GM12878 (cell line): ENCODE results near the gene ANO5. TPM values are rescaled to one million over a fixed set of nuclear protein-coding genes. Genes with fewer than 3 reads are reported as not detected.

Experiments used
- ATAC-seq: fragments of 200-7000 bp; cut with Tn5 transposase; 3 replicates; pipeline ENCODE4 v1.9.1; 2020; ENCODE audit warnings: mild to moderate bottlenecking, moderate library complexity
- BruUV-seq: library from RNA; stranded (reverse); fragments of 400-500 nt; replicated peaks from 2 replicates; lab custom pipeline; 2021; lab: Mats Ljungman, UMichigan
- CTCF ChIA-PET: fragments of 300-600 bp; sonication (Branson Sonifier 250); formaldehyde crosslinking; extraction: SDS; loops from one replicate; lab custom pipeline; 2021; ENCODE audit warnings: inconsistent platforms; lab: Yijun Ruan, JAX
- POLR2A ChIA-PET: fragments of 350-600 bp; formaldehyde crosslinking; extraction: SDS; loops from one replicate; lab custom pipeline; 2021; ENCODE audit warnings: inconsistent platforms; lab: Charles Lee
- RAD21 ChIA-PET: fragments of 300-600 bp; sonication (Branson Sonifier 250); formaldehyde crosslinking; loops from one replicate; lab custom pipeline; 2023; ENCODE audit warnings: antibody characterized with exemption; ENCODE audit not compliant: unreplicated experiment; lab: Charles Lee
- SMC1A ChIA-PET: fragments of 300-600 bp; sonication (Branson Sonifier 250); formaldehyde crosslinking; loops from one replicate; lab custom pipeline; 2023; ENCODE audit not compliant: unreplicated experiment, uncharacterized antibody; lab: Charles Lee
- DNase-seq: peaks from one replicate; pipeline ENCODE4 v3.0.0-alpha.2; 2011; ENCODE audit warnings: low read depth, low spot score
- FAIRE-seq: peaks from 3 replicates; lab custom pipeline; 2011; peaks lifted over from hg19 to GRCh38; lab: Jason Lieb, UNC
- H2AFZ ChIP-seq: 2 replicates; pipeline ENCODE4 v1.6.0; 2011; ENCODE audit warnings: low read depth, low read length, control low read depth; ENCODE audit not compliant: control insufficient read depth
- H3K27ac ChIP-seq: 2 replicates; pipeline ENCODE4 v1.5.1; 2011; ENCODE audit warnings: control low read depth; ENCODE audit not compliant: control insufficient read depth, insufficient read depth
- H3K27me3 ChIP-seq, 2 experiments: replicated peaks in 1 of 2; 2 replicates each; pipeline versions ENCODE4 v1.6.0 to v1.6.1; 2011; ENCODE audit warnings: low read length in 1 of 2; ENCODE audit not compliant: control insufficient read depth in 2 of 2, insufficient read depth in 2 of 2
- H3K36me3 ChIP-seq, 2 experiments: 2 replicates each; pipeline ENCODE4 v1.5.1; 2011; ENCODE audit warnings: low read length in 1 of 2; ENCODE audit not compliant: control insufficient read depth in 2 of 2, insufficient read depth in 2 of 2
- H3K4me1 ChIP-seq: 2 replicates; pipeline ENCODE4 v1.6.1; 2011; ENCODE audit warnings: mild to moderate bottlenecking, low read length, moderate library complexity, mixed read lengths; ENCODE audit not compliant: control insufficient read depth, insufficient read depth
- H3K4me2 ChIP-seq: 2 replicates; pipeline ENCODE4 v1.6.0; 2011; ENCODE audit warnings: control low read depth; ENCODE audit not compliant: control insufficient read depth, insufficient read depth
- H3K4me3 ChIP-seq: fragments of 200-600 bp; sonication (generic); 2 replicates; pipeline ENCODE4 v1.5.1; 2016
- H3K79me2 ChIP-seq: 2 replicates; pipeline ENCODE4 v1.6.0; 2011; ENCODE audit warnings: low read length; ENCODE audit not compliant: control insufficient read depth, insufficient read depth
- H3K9ac ChIP-seq: 2 replicates; pipeline ENCODE4 v1.8.0; 2011; ENCODE audit warnings: low read length, control low read depth, mixed read lengths; ENCODE audit not compliant: control insufficient read depth, insufficient read depth
- H3K9me3 ChIP-seq: replicated peaks from 3 replicates; pipeline ENCODE4 v1.5.1; 2011; ENCODE audit warnings: mild to moderate bottlenecking, low read length; ENCODE audit not compliant: control insufficient read depth, insufficient read depth
- H4K20me1 ChIP-seq: 2 replicates; pipeline ENCODE4 v1.6.0; 2011; ENCODE audit not compliant: control insufficient read depth, insufficient read depth
- ATF7 ChIP-seq: fragments of 450-650 bp; IDR thresholded peaks from 2 replicates; pipeline ENCODE4 v1.6.1; 2016; ENCODE audit warnings: low read depth, mild to moderate bottlenecking
- BRCA1 ChIP-seq: IDR thresholded peaks from 2 replicates; pipeline ENCODE4 v1.6.1; 2011; ENCODE audit warnings: low read depth, low read length, improper control_type of control experiment
- CREM ChIP-seq: IDR thresholded peaks from 2 replicates; pipeline ENCODE4 v1.6.1; 2014; ENCODE audit warnings: antibody characterized with exemption, low read depth
- DPF2 ChIP-seq: fragments of 450-650 bp; IDR thresholded peaks from 2 replicates; pipeline ENCODE4 v1.6.1; 2017; ENCODE audit warnings: mild to moderate bottlenecking
- EP300 ChIP-seq, 2 experiments: fragments of 150-350 bp in 1 of 2; IDR thresholded peaks; 2 replicates each; pipeline ENCODE4 v1.6.1; 2011 to 2012; ENCODE audit warnings: low read depth in 2 of 2, low read length in 2 of 2, borderline replicate concordance in 1 of 2, improper control_type of control experiment in 1 of 2, inconsistent platforms in 1 of 2; ENCODE audit not compliant: control insufficient read depth in 1 of 2
- IKZF2 ChIP-seq, 2 experiments: fragments of 450-650 bp; IDR thresholded peaks; 2 replicates each; pipeline ENCODE4 v1.6.1; 2017; ENCODE audit warnings: mild to moderate bottlenecking in 2 of 2, moderate library complexity in 2 of 2
- MEF2B ChIP-seq: fragments of 450-650 bp; IDR thresholded peaks from 2 replicates; pipeline ENCODE4 v1.6.1; 2018; ENCODE audit warnings: mild to moderate bottlenecking, moderate library complexity; ENCODE audit not compliant: partially characterized antibody, poor library complexity, severe bottlenecking
- NFIC ChIP-seq: IDR thresholded peaks from 2 replicates; pipeline ENCODE4 v1.6.1; 2012; ENCODE audit warnings: low read depth, mild to moderate bottlenecking, inconsistent platforms, low read length, moderate library complexity
- NFYB ChIP-seq: IDR thresholded peaks from 2 replicates; pipeline ENCODE4 v1.6.1; 2011; ENCODE audit warnings: low read depth, mild to moderate bottlenecking, low read length, improper control_type of control experiment, moderate library complexity; ENCODE audit not compliant: insufficient read depth
- NR2F1 ChIP-seq: fragments of 450-650 bp; conservative IDR thresholded peaks from 2 replicates; pipeline ENCODE4 v1.6.1; 2017; ENCODE audit warnings: mild to moderate bottlenecking
- POLR2A ChIP-seq: IDR thresholded peaks from 2 replicates; pipeline ENCODE4 v1.6.1; 2011; ENCODE audit warnings: low read depth, mild to moderate bottlenecking, low read length
- RCOR1 ChIP-seq: conservative IDR thresholded peaks from 2 replicates; pipeline ENCODE4 v1.6.1; 2012; ENCODE audit warnings: low read depth, low read length, improper control_type of control experiment
- ZNF24 ChIP-seq: fragments of 450-650 bp; IDR thresholded peaks from 2 replicates; pipeline ENCODE4 v1.6.1; 2017; ENCODE audit warnings: antibody characterized with exemption, mild to moderate bottlenecking
- WGBS: methylation state at CpG from one replicate; pipeline ENCODE4 v1.1.6; 2016; ENCODE audit warnings: low lambda C conversion rate; ENCODE audit not compliant: insufficient replicate concordance, insufficient coverage; ENCODE audit errors: missing lambda C conversion rate; 5-methylcytosine and 5-hydroxymethylcytosine counted together
- in situ Hi-C: fragments of 300-500 bp; cut with MboI; formaldehyde crosslinking; loops from 9 replicates; pipeline ENCODE4 v1.14.3; 2018; ENCODE audit warnings: mixed read lengths
- intact Hi-C: fragments of 100-400 bp; cut with micrococcal nuclease; formaldehyde crosslinking; loops from one replicate; pipeline ENCODE4 v1.14.2; 2022; ENCODE audit not compliant: unreplicated experiment
- polyA plus RNA-seq, 11 experiments: library from polyadenylated mRNA; depleted of rRNA in 4 of 11; unstranded in 6 of 11; stranded (reverse) in 5 of 11; fragments of >200 nt; fragmentation: Nextera tagmentation in 4 of 11; fragmentation: Illumina TruSeq in 1 of 11; extraction: Ambion mirVana in 4 of 11; extraction: Trizol in 1 of 11; gene quantifications; 1 replicate in 1 of 11; 2 replicates in 10 of 11; pipeline versions ENCODE4 v1.2.1 to v1.2.3, GENCODE V29; 2011 to 2016; ENCODE audit warnings: inconsistent platforms in 2 of 11, missing spikeins in 2 of 11, low read depth in 1 of 11
- total RNA-seq, 4 experiments: library from RNA; depleted of rRNA in 3 of 4; stranded (reverse); fragments of >200 nt in 3 of 4; fragmentation: Illumina TruSeq in 1 of 4; extraction: Trizol in 1 of 4; gene quantifications; 2 replicates each; pipeline versions ENCODE4 v1.2.1 to v1.2.3, GENCODE V29; 2013 to 2021
- TF ChIP-seq, protein P1 (sequence below): fragments of 450-650 bp; IDR thresholded peaks from 2 replicates; pipeline ENCODE4 v1.6.1; 2016; ENCODE audit warnings: mild to moderate bottlenecking
- TF ChIP-seq, protein P2 (sequence below): IDR thresholded peaks from 2 replicates; pipeline ENCODE4 v1.6.1; 2012; ENCODE audit warnings: low read depth, low read length, improper control_type of control experiment
- TF ChIP-seq, protein P3 (sequence below): fragments of 450-650 bp; IDR thresholded peaks from 2 replicates; pipeline ENCODE4 v1.6.1; 2017; ENCODE audit warnings: mild to moderate bottlenecking, low read depth, inconsistent platforms; ENCODE audit not compliant: poor library complexity, severe bottlenecking

The ANO5 gene
- total and polyA plus RNA-seq, 10 of the 15 experiments (the other 5 are each of a cell fraction or from before 2014, with no cell fraction given), result 1.6 to 10.2 (median 4.1) TPM

DNA sequence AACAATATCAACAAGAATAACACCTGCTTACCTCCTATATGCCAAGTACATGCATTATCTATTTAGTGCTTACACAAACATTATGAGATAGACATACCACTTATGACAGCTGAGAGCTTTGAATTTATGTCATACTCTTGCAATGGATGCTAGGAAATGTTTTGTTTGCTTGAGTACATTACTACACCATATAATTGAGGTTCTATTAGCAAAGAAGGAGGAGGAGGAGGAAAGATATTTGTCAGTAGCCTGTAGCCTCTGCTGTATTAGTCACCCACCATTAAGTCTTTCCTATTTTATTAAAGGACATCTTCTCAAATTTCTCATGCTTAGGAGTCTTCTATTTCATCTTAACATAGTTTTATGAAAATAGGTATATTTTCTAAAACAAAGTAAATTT lies 6.4 kb downstream of the ANO5 start (continued):
- TF ChIP-seq, protein P1, sequence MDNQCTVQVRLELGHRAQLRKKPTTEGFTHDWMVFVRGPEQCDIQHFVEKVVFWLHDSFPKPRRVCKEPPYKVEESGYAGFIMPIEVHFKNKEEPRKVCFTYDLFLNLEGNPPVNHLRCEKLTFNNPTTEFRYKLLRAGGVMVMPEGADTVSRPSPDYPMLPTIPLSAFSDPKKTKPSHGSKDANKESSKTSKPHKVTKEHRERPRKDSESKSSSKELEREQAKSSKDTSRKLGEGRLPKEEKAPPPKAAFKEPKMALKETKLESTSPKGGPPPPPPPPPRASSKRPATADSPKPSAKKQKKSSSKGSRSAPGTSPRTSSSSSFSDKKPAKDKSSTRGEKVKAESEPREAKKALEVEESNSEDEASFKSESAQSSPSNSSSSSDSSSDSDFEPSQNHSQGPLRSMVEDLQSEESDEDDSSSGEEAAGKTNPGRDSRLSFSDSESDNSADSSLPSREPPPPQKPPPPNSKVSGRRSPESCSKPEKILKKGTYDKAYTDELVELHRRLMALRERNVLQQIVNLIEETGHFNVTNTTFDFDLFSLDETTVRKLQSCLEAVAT, result no peak

DNA sequence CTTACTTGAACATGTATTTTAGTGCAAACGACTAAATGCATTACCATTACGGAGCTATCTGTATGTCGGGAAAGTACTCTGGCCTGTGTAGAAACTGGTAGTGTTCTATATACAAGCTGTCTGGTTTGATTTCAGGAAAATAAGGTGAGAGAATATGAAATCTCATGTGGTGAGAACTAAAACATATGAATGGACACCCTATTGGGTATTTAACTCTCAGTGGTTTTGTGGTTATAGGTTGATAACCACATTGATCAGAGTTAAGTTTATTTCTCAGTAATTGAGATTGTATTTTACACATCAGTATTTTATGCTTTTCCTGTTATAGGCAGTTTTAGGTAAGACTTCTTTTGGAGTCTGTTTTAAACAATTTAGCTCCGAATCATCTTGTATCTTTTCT lies 10.4 kb downstream of the ANO5 start:
- Histone ChIP-seq H3K4me3 (no peak overlapping the region), H4K20me1 (no peaks in the 10 kb centered on the region), H3K36me3 (no peaks in the 10 kb centered on the region), H3K4me1 (no peaks in the 10 kb centered on the region), H3K79me2 (no peaks in the 10 kb centered on the region), H3K27ac (no peak overlapping the region), H3K4me2 (no peak overlapping the region), H2AFZ (no peak overlapping the region), H3K9ac (no peak overlapping the region), H3K27me3 (no peaks in the 10 kb centered on the region), H3K9me3 (no peaks in the 10 kb centered on the region)
- SMC1A ChIA-PET, result interaction anchor here (0.9 to 4.1 kb wide), 9 partner anchors 9 to 41 kb away, joined by 3 to 22 read pairs (median 5); no protein-coding TSS in a partner anchor
- in situ Hi-C loops, result no loop called here
- RAD21 ChIA-PET, result interaction anchor here (1.2 to 2.1 kb wide), 3 partner anchors 9 to 41 kb away, joined by 3 to 13 read pairs (median 7); no protein-coding TSS in a partner anchor
- no peak for FAIRE-seq
- BruUV-seq, result no TSS peak
- ATAC-seq, result peak; percentile 91
- POLR2A ChIA-PET, result no interaction called here
- intact Hi-C loops, result no loop called here
- CTCF ChIA-PET, result interaction anchor here (1.0 to 2.1 kb wide), 6 partner anchors 11 to 584 kb away, joined by 3 to 10 read pairs (median 6); partner anchors contain the start of gene ANO5
- DNase-seq, result no peak
- 2% methylated on average over 4 of the region's 4 CpGs for WGBS
- TF ChIP-seq ATF7, result 0 out of 2 replicates have a peak, but pooled peaks have one; percentile 10
- TF ChIP-seq IKZF2 (IDR thresholded peaks at IDR 0.05), result peak; percentile 30 to 53; a peak in 2 of 4 replicates
- TF ChIP-seq, protein P2, sequence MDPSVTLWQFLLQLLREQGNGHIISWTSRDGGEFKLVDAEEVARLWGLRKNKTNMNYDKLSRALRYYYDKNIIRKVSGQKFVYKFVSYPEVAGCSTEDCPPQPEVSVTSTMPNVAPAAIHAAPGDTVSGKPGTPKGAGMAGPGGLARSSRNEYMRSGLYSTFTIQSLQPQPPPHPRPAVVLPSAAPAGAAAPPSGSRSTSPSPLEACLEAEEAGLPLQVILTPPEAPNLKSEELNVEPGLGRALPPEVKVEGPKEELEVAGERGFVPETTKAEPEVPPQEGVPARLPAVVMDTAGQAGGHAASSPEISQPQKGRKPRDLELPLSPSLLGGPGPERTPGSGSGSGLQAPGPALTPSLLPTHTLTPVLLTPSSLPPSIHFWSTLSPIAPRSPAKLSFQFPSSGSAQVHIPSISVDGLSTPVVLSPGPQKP, result no peak
- peak; percentile 64; the same call in 1 of the 2 replicates for TF ChIP-seq NFIC
- TF ChIP-seq MEF2B, result peak; percentile 62
- peak in 1 of 2 experiments; percentile 29; a peak in 1 of 4 replicates for TF ChIP-seq EP300 (IDR thresholded peaks at IDR 0.05; ENCODE audit: borderline replicate concordance in 1 of 2, control insufficient read depth in 1 of 2, low read depth in 2 of 2, low read length in 2 of 2)
- no peak for TF ChIP-seq BRCA1
- 0 out of 2 replicates have a peak, but pooled peaks have one; percentile 31 for TF ChIP-seq DPF2
- TF ChIP-seq, protein P1, result peak; percentile 91
- TF ChIP-seq NR2F1, result 0 out of 2 replicates have a peak, but pooled peaks have one; percentile 38
- no peak for TF ChIP-seq RCOR1
- TF ChIP-seq, protein P3, sequence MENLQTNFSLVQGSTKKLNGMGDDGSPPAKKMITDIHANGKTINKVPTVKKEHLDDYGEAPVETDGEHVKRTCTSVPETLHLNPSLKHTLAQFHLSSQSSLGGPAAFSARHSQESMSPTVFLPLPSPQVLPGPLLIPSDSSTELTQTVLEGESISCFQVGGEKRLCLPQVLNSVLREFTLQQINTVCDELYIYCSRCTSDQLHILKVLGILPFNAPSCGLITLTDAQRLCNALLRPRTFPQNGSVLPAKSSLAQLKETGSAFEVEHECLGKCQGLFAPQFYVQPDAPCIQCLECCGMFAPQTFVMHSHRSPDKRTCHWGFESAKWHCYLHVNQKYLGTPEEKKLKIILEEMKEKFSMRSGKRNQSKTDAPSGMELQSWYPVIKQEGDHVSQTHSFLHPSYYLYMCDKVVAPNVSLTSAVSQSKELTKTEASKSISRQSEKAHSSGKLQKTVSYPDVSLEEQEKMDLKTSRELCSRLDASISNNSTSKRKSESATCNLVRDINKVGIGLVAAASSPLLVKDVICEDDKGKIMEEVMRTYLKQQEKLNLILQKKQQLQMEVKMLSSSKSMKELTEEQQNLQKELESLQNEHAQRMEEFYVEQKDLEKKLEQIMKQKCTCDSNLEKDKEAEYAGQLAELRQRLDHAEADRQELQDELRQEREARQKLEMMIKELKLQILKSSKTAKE, result peak; percentile 77
- TF ChIP-seq POLR2A, result no peak
- no peak for TF ChIP-seq CREM
- TF ChIP-seq ZNF24, result peak; percentile 48; the same call in 1 of the 2 replicates
- peak; percentile 47; the same call in 1 of the 2 replicates for TF ChIP-seq NFYB
